ENCODE data around the gene SCLT1. TPM values are rescaled to one million over a fixed set of nuclear protein-coding genes. Genes with fewer than 3 reads are reported as not detected.

Gene SCLT1
- total and polyA plus RNA-seq, 2 of the 13 experiments (the other 11 are each of a cell fraction or from before 2014, with no cell fraction given) = 1.5 to 8.7 TPM

- TF ChIP-seq ZNF562 (CRISPR knock-in tag; IDR thresholded peaks at IDR 0.05; ENCODE audit: borderline replicate concordance) (no peak), ZSCAN9 (CRISPR knock-in tag; IDR thresholded peaks at IDR 0.05; ENCODE audit: borderline replicate concordance) (no peak), ZNF691 (CRISPR knock-in tag; IDR thresholded peaks at IDR 0.05; ENCODE audit: borderline replicate concordance, low read depth) (no peak), RNF219 (CRISPR knock-in tag; IDR thresholded peaks at IDR 0.05) (no peak), HOXA5 (CRISPR knock-in tag; IDR thresholded peaks at IDR 0.05) (peak; percentile 71), CENPX (CRISPR knock-in tag; IDR thresholded peaks at IDR 0.05) (no peak), MIER3 (CRISPR knock-in tag; IDR thresholded peaks at IDR 0.05; ENCODE audit: borderline replicate concordance) (peak; percentile 47; the same call in 1 of the 2 replicates), SKI (IDR thresholded peaks at IDR 0.05; ENCODE audit: partially characterized antibody) (peak; percentile 82), HMG20B (CRISPR knock-in tag; conservative IDR thresholded peaks at IDR 0.05) (no peak), ZBTB7B (CRISPR knock-in tag; IDR thresholded peaks at IDR 0.05) (0 out of 2 replicates have a peak, but pooled peaks have one; percentile 22), ZZZ3 (CRISPR knock-in tag; IDR thresholded peaks at IDR 0.05; ENCODE audit: borderline replicate concordance) (peak; percentile 63; the same call in 1 of the 2 replicates), GPBP1L1 (CRISPR knock-in tag; IDR thresholded peaks at IDR 0.05) (no peak), TRAFD1 (CRISPR knock-in tag; IDR thresholded peaks at IDR 0.05; ENCODE audit: borderline replicate concordance) (no peak), DMAP1 (CRISPR knock-in tag; IDR thresholded peaks at IDR 0.05) (peak; percentile 84), POLR2AphosphoS5 (IDR thresholded peaks at IDR 0.05; ENCODE audit: low read depth, low read length) (peak; percentile 56), SMAD3 (CRISPR knock-in tag; IDR thresholded peaks at IDR 0.05) (no peak; the same call in 1 of the 2 replicates), ATF1 (CRISPR knock-in tag; IDR thresholded peaks at IDR 0.05) (peak; percentile 92)
- TF ChIP-seq, protein P1, sequence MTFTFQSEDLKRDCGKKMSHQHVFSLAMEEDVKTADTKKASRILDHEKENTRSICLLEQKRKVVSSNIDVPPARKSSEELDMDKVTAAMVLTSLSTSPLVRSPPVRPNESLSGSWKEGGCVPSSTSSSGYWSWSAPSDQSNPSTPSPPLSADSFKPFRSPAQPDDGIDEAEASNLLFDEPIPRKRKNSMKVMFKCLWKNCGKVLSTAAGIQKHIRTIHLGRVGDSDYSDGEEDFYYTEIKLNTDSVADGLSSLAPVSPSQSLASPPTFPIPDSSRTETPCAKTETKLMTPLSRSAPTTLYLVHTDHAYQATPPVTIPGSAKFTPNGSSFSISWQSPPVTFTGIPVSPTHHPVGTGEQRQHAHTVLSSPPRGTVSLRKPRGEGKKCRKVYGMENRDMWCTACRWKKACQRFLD (CRISPR knock-in tag; IDR thresholded peaks at IDR 0.05; ENCODE audit: borderline replicate concordance) = 0 out of 2 replicates have a peak, but pooled peaks have one; percentile 31
- TF ChIP-seq, protein P2, sequence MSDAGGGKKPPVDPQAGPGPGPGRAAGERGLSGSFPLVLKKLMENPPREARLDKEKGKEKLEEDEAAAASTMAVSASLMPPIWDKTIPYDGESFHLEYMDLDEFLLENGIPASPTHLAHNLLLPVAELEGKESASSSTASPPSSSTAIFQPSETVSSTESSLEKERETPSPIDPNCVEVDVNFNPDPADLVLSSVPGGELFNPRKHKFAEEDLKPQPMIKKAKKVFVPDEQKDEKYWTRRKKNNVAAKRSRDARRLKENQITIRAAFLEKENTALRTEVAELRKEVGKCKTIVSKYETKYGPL (CRISPR knock-in tag; IDR thresholded peaks at IDR 0.05) = no peak
- TF ChIP-seq, protein P3, sequence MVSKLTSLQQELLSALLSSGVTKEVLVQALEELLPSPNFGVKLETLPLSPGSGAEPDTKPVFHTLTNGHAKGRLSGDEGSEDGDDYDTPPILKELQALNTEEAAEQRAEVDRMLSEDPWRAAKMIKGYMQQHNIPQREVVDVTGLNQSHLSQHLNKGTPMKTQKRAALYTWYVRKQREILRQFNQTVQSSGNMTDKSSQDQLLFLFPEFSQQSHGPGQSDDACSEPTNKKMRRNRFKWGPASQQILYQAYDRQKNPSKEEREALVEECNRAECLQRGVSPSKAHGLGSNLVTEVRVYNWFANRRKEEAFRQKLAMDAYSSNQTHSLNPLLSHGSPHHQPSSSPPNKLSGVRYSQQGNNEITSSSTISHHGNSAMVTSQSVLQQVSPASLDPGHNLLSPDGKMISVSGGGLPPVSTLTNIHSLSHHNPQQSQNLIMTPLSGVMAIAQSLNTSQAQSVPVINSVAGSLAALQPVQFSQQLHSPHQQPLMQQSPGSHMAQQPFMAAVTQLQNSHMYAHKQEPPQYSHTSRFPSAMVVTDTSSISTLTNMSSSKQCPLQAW (CRISPR knock-in tag; IDR thresholded peaks at IDR 0.05) = peak; percentile 67
Observed at GRCh38 chr4:129093191-129093920, at the start of gene SCLT1 (continued).

All from HepG2 (cell line).